HEK293T (cell line): ENCODE results near the gene NPDC1.

Experiments
- CTCF ChIA-PET: fragments of 350-600 bp; formaldehyde crosslinking; extraction: SDS; loops from one replicate; lab custom pipeline; 2021; ENCODE audit warnings: antibody characterized with exemption, inconsistent platforms; lab: Yijun Ruan, JAX
- POLR2A ChIA-PET: fragments of 350-600 bp; formaldehyde crosslinking; extraction: SDS; loops from one replicate; lab custom pipeline; 2020; ENCODE audit warnings: antibody characterized with exemption, inconsistent platforms; lab: Yijun Ruan, JAX
- DNase-seq: peaks from one replicate; pipeline ENCODE4 v3.0.0; 2012; ENCODE audit warnings: mixed read lengths; ENCODE audit errors: extremely low spot score
- ARNT ChIP-seq: fragments of 450-650 bp; IDR thresholded peaks from 2 replicates; pipeline ENCODE4 v1.6.1; 2017; ENCODE audit warnings: mild to moderate bottlenecking
- BHLHE40 ChIP-seq: fragments of 450-650 bp; IDR thresholded peaks from 2 replicates; pipeline ENCODE4 v1.6.1; 2016; ENCODE audit warnings: mild to moderate bottlenecking, moderate library complexity, borderline replicate concordance
- CTBP1 ChIP-seq: fragments of 450-650 bp; IDR thresholded peaks from 2 replicates; pipeline ENCODE4 v1.6.1; 2016; ENCODE audit warnings: borderline replicate concordance
- ELF4 ChIP-seq: fragments of 450-650 bp; IDR thresholded peaks from 2 replicates; pipeline ENCODE4 v1.6.1; 2017; ENCODE audit warnings: antibody characterized with exemption
- FOXA1 ChIP-seq: fragments of 450-650 bp; IDR thresholded peaks from 2 replicates; pipeline ENCODE4 v1.6.1; 2016; ENCODE audit warnings: mild to moderate bottlenecking
- FOXK2 ChIP-seq: fragments of 450-650 bp; IDR thresholded peaks from 2 replicates; pipeline ENCODE4 v1.6.1; 2016; ENCODE audit warnings: mild to moderate bottlenecking
- FOXM1 ChIP-seq: fragments of 450-650 bp; IDR thresholded peaks from 2 replicates; pipeline ENCODE4 v1.6.1; 2017; ENCODE audit warnings: mild to moderate bottlenecking, borderline replicate concordance
- HDGF ChIP-seq: fragments of 450-650 bp; IDR thresholded peaks from 2 replicates; pipeline ENCODE4 v1.6.1; 2017; ENCODE audit warnings: antibody characterized with exemption, borderline replicate concordance
- L3MBTL2 ChIP-seq: fragments of 450-650 bp; conservative IDR thresholded peaks from 2 replicates; pipeline ENCODE4 v1.6.1; 2016; ENCODE audit warnings: mild to moderate bottlenecking
- LEF1 ChIP-seq: fragments of 450-650 bp; IDR thresholded peaks from 2 replicates; pipeline ENCODE4 v1.6.1; 2017; ENCODE audit warnings: mild to moderate bottlenecking, borderline replicate concordance
- NFRKB ChIP-seq: fragments of 450-650 bp; IDR thresholded peaks from 2 replicates; pipeline ENCODE4 v1.6.1; 2016; ENCODE audit warnings: mild to moderate bottlenecking, moderate library complexity
- PKNOX1 ChIP-seq: fragments of 450-650 bp; IDR thresholded peaks from 2 replicates; pipeline ENCODE4 v1.6.1; 2016
- SP1 ChIP-seq: fragments of 450-650 bp; IDR thresholded peaks from 2 replicates; pipeline ENCODE4 v1.6.1; 2017
- SUZ12 ChIP-seq: fragments of 450-650 bp; IDR thresholded peaks from 2 replicates; pipeline ENCODE4 v1.6.1; 2016; ENCODE audit warnings: mild to moderate bottlenecking
- TARDBP ChIP-seq: fragments of 450-650 bp; IDR thresholded peaks from 2 replicates; pipeline ENCODE4 v1.6.1; 2016
- ZNF384 ChIP-seq: fragments of 450-650 bp; IDR thresholded peaks from 2 replicates; pipeline ENCODE4 v1.6.1; 2016

Gene NPDC1

DNA sequence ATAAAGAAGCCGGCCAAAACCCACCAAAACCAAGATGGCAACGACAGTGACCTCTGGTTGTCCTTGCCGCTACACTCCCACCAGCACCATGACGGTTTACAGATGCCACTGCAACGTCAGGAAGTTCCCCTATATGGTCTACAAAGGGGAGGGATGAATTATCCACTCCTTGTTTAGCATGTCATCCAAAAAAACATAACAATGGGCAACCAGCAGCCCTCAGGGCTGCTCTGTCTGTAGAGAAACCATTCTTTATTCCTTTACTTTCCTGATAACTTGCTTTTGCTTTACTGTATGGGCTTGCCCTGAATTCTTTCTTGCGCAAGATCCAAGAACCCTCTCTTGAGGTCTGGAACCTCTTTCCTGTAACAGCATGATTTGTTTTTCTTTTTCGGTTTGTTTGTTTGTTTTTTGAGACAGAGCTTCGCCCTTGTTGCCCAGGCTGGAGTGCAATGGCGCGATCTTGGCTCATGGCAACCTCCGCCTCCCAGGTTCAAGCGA, 29.3 kb upstream of the NPDC1 start:
- POLR2A ChIA-PET = interaction anchor here (1.5 to 2.5 kb wide), 2 partner anchors 11 to 54 kb away, joined by 3 to 15 read pairs; partner anchors contain the start of gene MAN1B1
- CTCF ChIA-PET = no interaction called here
- no peak for TF ChIP-seq ELF4
- no peak for TF ChIP-seq PKNOX1
- TF ChIP-seq SP1 = no peak
- no peak for TF ChIP-seq CTBP1
- no peak for TF ChIP-seq LEF1
- TF ChIP-seq ARNT = no peak
- no peak for TF ChIP-seq L3MBTL2
- no peak for DNase-seq

DNA sequence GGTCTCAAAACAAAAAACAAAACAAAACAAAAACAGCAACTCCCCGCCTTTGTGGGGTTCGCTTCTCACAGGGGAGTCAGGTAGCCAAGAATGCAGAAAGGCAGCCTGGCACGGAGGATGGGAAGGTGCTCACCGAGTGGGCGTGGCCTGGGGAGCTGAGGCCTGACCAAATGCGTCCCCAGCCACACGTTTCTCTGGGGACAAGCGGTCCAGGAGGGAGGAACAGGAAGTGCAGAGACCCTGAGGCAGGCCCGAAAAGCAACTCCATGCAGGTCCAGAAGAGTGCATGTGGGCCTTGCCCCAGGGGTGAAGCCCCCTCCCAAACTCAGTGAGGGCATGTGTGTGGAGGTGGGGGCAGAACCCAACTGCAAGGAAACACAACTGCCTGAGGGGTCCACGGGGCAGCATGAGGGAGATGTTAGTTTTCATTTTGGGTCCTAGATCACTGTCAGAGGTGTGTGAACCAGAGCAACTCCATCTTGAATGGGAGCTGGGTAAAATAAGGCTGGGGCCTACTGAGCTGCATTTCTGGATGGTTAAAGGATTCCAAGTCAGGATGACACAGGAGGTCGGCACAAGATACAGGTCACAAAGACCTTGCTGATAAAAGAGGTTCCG, 28.8 kb upstream of the NPDC1 start:
- DNase-seq = no peak
- TF ChIP-seq NFRKB (no peak), LEF1 (no peak), L3MBTL2 (no peak), TARDBP (no peak), FOXA1 (no peak), ARNT (no peak), FOXM1 (no peak)
- POLR2A ChIA-PET = interaction anchor here (1.5 kb wide), 1 partner anchor 55 kb away, joined by 3 read pairs; no protein-coding TSS in a partner anchor
- CTCF ChIA-PET = no interaction called here

- POLR2A ChIA-PET = interaction anchor here (1.5 kb wide), 1 partner anchor 55 kb away, joined by 3 read pairs; no protein-coding TSS in a partner anchor
- no peak for DNase-seq
- TF ChIP-seq ARNT = no peak
- no peak for TF ChIP-seq SUZ12
- no peak for TF ChIP-seq SP1
- no peak for TF ChIP-seq LEF1
- no peak for TF ChIP-seq FOXA1
- TF ChIP-seq BHLHE40 = no peak
- TF ChIP-seq HDGF = no peak
- TF ChIP-seq ZNF384 = no peak
- TF ChIP-seq PKNOX1 = no peak
- TF ChIP-seq FOXK2 = no peak
- TF ChIP-seq ELF4 = no peak
- TF ChIP-seq TARDBP = no peak
- CTCF ChIA-PET = interaction anchor here (1.0 kb wide), 1 partner anchor 10 kb away, joined by 3 read pairs; no protein-coding TSS in a partner anchor
Measured at GRCh38 chr9:137073992-137074399, 28.0 kb upstream of the NPDC1 start.

- CTCF ChIA-PET = interaction anchor here (1.2 to 2.4 kb wide), 4 partner anchors 13 to 42 kb away, joined by 3 to 11 read pairs (median 8); partner anchors contain the start of genes ABCA2 and NPDC1
- DNase-seq = no peak
- TF ChIP-seq SP1 (no peak), CTBP1 (no peak), HDGF (no peak), TARDBP (no peak), LEF1 (no peak), ARNT (no peak), ELF4 (no peak), L3MBTL2 (no peak), FOXK2 (no peak), PKNOX1 (no peak)
- POLR2A ChIA-PET = interaction anchor here (1.3 to 3.2 kb wide), 4 partner anchors 12 to 169 kb away, joined by 3 to 27 read pairs (median 6); partner anchors contain the start of gene MAN1B1
Measured at GRCh38 chr9:137071282-137071681, 25.3 kb upstream of the NPDC1 start.

DNA sequence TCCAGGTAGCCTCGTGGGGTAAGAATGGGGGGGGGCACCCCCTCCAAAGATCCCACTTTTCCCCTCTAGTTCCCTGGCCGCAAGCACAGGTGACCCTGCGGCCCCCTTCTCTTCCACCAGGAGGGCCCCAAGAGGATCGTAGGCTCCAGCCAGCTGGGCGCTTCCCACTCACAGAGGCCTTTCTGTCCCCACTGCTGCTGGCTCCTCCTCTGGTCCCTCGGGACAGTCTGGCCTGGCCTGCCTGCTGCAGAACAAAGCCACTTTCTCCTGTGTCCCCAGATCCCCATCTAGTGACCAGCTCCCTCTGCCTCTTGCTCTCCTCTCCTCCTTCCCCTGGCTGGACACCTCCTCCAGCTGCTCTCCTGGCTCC, 24.9 kb upstream of the NPDC1 start:
- DNase-seq = no peak
- CTCF ChIA-PET = interaction anchor here (0.8 to 2.4 kb wide), 6 partner anchors 13 to 166 kb away, joined by 3 to 11 read pairs (median 6); partner anchors contain the start of genes ABCA2 and NPDC1
- 0 out of 2 replicates have a peak, but pooled peaks have one; percentile 1 for TF ChIP-seq L3MBTL2
- TF ChIP-seq PKNOX1 = no peak
- POLR2A ChIA-PET = interaction anchor here (1.2 to 3.2 kb wide), 5 partner anchors 13 to 170 kb away, joined by 3 to 27 read pairs (median 5); partner anchors contain the start of gene MAN1B1
